Measurements from ENCODE around the gene PPP3CB. TPM values are rescaled to one million over a fixed set of nuclear protein-coding genes. Genes with fewer than 3 reads are reported as not detected.

Gene PPP3CB
- total and polyA plus RNA-seq, 2 donors (not counting 3 experiments of a cell fraction or from before 2014, with no cell fraction given): 13.5 to 30.4 TPM

GRCh38 chr10:73404690-73405089 is 91.1 kb downstream of the PPP3CB start:
- no peak for TF ChIP-seq CTCF (IDR thresholded peaks at IDR 0.05; ENCODE audit: extremely low read depth in 1 of 2, insufficient read depth in 1 of 2, low read depth in 1 of 2, low read length in 2 of 2)
- no peak for TF ChIP-seq MYC (IDR thresholded peaks at IDR 0.05; ENCODE audit: low read depth, low read length)
- no peak for TF ChIP-seq GATA2 (IDR thresholded peaks at IDR 0.05; ENCODE audit: insufficient read depth, insufficient read length, low read depth, low read length)
- no peak for TF ChIP-seq POLR2AphosphoS5 (IDR thresholded peaks at IDR 0.05; ENCODE audit: insufficient read depth, low read depth, low read length)
- TF ChIP-seq JUN (IDR thresholded peaks at IDR 0.05; ENCODE audit: borderline replicate concordance, insufficient read depth, insufficient read length, low read depth): no peak
- no peak for TF ChIP-seq MAX (IDR thresholded peaks at IDR 0.05; ENCODE audit: insufficient read depth, insufficient read length)
- Histone ChIP-seq H4K20me1 (replicated peaks; ENCODE audit: control insufficient read depth, extremely low read depth, insufficient read depth, low read length) (peaks cover 16% of the 10 kb centered on the region), H3K27me3 (ENCODE audit: control insufficient read depth in 2 of 2, insufficient read depth in 2 of 2, low read length in 2 of 2) (no peaks in the 10 kb centered on the region), H3K4me2 (ENCODE audit: insufficient read depth, low read length) (no peak overlapping the region), H3K4me1 (ENCODE audit: control insufficient read depth, extremely low read depth, insufficient read depth, low read length) (no peaks in the 10 kb centered on the region), H3K79me2 (ENCODE audit: control insufficient read depth, insufficient read depth, low read length) (peaks cover 77% of the 10 kb centered on the region), H2AFZ (ENCODE audit: low read depth, low read length) (no peak overlapping the region), H3K9me1 (replicated peaks; ENCODE audit: control insufficient read depth, extremely low read depth, insufficient read depth, low read length) (no peaks in the 10 kb centered on the region), H3K27ac (ENCODE audit: insufficient read depth, low read depth, low read length) (no peak overlapping the region), H3K4me3 (replicated peaks in 1 of 3; ENCODE audit: insufficient read depth in 1 of 3, low read depth in 1 of 3, low read length in 3 of 3) (no peak overlapping the region), H3K36me3 (ENCODE audit: control insufficient read depth in 2 of 2, extremely low read depth in 1 of 2, insufficient read depth in 2 of 2, low read length in 2 of 2) (no peaks in the 10 kb centered on the region), H3K9ac (replicated peaks; ENCODE audit: extremely low read depth, insufficient read depth, low read length) (no peak overlapping the region), H3K9me3 (replicated peaks; ENCODE audit: control insufficient read depth, insufficient read depth, low read length) (no peaks in the 10 kb centered on the region)
- POLR2A ChIA-PET: no interaction called here
- BruUV-seq (replicated peaks): no TSS peak
- CTCF ChIA-PET: no interaction called here
- intact Hi-C loops (cut with micrococcal nuclease) (no loop called here), dilution Hi-C loops (cut with MboI; ENCODE audit: extremely low pct_ligation_motif_present, low sequenced_read_pairs) (no loop called here)
- no peak for FAIRE-seq
- no peak for DNase-seq (ENCODE audit: low read depth, low spot score)

GRCh38 chr10:73401636-73402035 is 94.2 kb downstream of the PPP3CB start:
- POLR2A ChIA-PET: no interaction called here
- CTCF ChIA-PET: no interaction called here
- no TSS peak for BruUV-seq (replicated peaks)
- DNase-seq (ENCODE audit: low read depth, low spot score) (no peak), FAIRE-seq (no peak)
- Histone ChIP-seq H3K79me2 (ENCODE audit: control insufficient read depth, insufficient read depth, low read length) (peaks cover 56% of the 10 kb centered on the region), H3K9me3 (replicated peaks; ENCODE audit: control insufficient read depth, insufficient read depth, low read length) (no peaks in the 10 kb centered on the region), H3K9me1 (replicated peaks; ENCODE audit: control insufficient read depth, extremely low read depth, insufficient read depth, low read length) (no peaks in the 10 kb centered on the region), H3K36me3 (ENCODE audit: control insufficient read depth in 2 of 2, extremely low read depth in 1 of 2, insufficient read depth in 2 of 2, low read length in 2 of 2) (no peaks in the 10 kb centered on the region), H3K4me1 (ENCODE audit: control insufficient read depth, extremely low read depth, insufficient read depth, low read length) (no peaks in the 10 kb centered on the region), H3K27ac (ENCODE audit: insufficient read depth, low read depth, low read length) (no peak overlapping the region), H3K9ac (replicated peaks; ENCODE audit: extremely low read depth, insufficient read depth, low read length) (no peak overlapping the region), H3K27me3 (ENCODE audit: control insufficient read depth in 2 of 2, insufficient read depth in 2 of 2, low read length in 2 of 2) (no peaks in the 10 kb centered on the region), H4K20me1 (replicated peaks; ENCODE audit: control insufficient read depth, extremely low read depth, insufficient read depth, low read length) (peaks cover 4% of the 10 kb centered on the region), H3K4me3 (replicated peaks in 1 of 3; ENCODE audit: insufficient read depth in 1 of 3, low read depth in 1 of 3, low read length in 3 of 3) (no peak overlapping the region), H2AFZ (ENCODE audit: low read depth, low read length) (no peak overlapping the region), H3K4me2 (ENCODE audit: insufficient read depth, low read length) (no peak overlapping the region)
- TF ChIP-seq GATA2 (IDR thresholded peaks at IDR 0.05; ENCODE audit: insufficient read depth, insufficient read length, low read depth, low read length) (no peak), CTCF (IDR thresholded peaks at IDR 0.05; ENCODE audit: extremely low read depth in 1 of 2, insufficient read depth in 1 of 2, low read depth in 1 of 2, low read length in 2 of 2) (no peak), JUN (IDR thresholded peaks at IDR 0.05; ENCODE audit: borderline replicate concordance, insufficient read depth, insufficient read length, low read depth) (no peak), FOS (IDR thresholded peaks at IDR 0.05; ENCODE audit: borderline replicate concordance, insufficient read depth, low read length) (no peak), MAX (IDR thresholded peaks at IDR 0.05; ENCODE audit: insufficient read depth, insufficient read length) (no peak), POLR2A (IDR thresholded peaks at IDR 0.05; ENCODE audit: low read depth, low read length) (no peak), MYC (IDR thresholded peaks at IDR 0.05; ENCODE audit: low read depth, low read length) (no peak), POLR2AphosphoS5 (IDR thresholded peaks at IDR 0.05; ENCODE audit: insufficient read depth, low read depth, low read length) (no peak), EZH2 (IDR thresholded peaks at IDR 0.05; ENCODE audit: borderline replicate concordance, low read depth, low read length, severe bottlenecking) (no peak)
- intact Hi-C loops (cut with micrococcal nuclease) (no loop called here), dilution Hi-C loops (cut with MboI; ENCODE audit: extremely low pct_ligation_motif_present, low sequenced_read_pairs) (no loop called here)

Data from endothelial cell of umbilical vein (primary cell).